RPMI7951 (cell line): ENCODE measurements around the gene PRM2. TPM values are rescaled to one million over a fixed set of nuclear protein-coding genes. Genes with fewer than 3 reads are reported as not detected.

Source experiments
- DNase-seq: peaks from one replicate; pipeline ENCODE4 v3.0.0-alpha.2; 2012; ENCODE audit warnings: low read depth
- total RNA-seq: library from RNA; depleted of rRNA; stranded (reverse); fragments of >200 nt; shearing (Covaris generic); gene quantifications from 2 replicates; pipeline ENCODE4 v1.2.3, GENCODE V29; 2014

The PRM2 gene
- total RNA-seq, 1 experiment from 2014 or later: not detected

DNA sequence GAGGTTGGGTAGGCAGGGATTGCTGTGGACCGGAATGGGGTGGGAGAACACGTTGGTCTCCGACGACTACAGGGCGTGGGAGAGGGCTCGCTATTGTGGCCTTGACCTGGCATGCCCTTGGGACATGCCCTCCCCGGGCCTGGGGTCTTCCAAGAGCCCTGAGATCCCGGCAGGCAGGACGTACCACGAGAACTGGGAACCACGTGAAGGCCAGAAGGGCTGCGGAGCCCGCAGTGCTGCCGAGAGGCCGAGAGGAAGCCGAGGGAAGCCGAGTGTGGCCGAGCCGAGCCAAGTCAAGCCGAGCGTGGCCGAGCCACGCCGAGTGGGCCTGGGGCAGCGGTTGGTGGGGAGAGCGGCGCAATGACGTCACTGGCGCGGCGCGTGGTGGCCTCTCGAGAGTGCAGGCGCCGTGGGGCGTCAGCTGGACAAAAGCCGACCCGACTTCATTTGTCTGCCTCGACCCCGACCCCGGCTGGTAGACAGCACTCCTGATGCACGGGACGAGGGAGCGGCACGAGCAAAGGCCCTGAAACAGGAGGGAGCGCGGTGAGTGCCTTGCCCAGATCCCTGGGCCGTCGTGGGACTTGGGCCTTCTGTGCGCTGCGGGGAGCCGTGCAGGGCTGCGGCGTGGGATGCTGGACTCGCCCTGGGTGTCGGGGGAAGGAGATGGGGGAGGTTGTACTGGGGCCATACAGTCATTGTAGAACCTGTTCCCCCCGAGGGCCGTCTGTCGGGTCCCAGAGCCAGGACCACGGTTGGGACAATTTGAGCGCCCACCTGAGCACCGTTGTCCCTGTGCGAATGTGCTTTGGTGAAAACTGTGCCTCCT lies 26.8 kb downstream of the PRM2 start:
- DNase-seq: peak; percentile 50

DNA sequence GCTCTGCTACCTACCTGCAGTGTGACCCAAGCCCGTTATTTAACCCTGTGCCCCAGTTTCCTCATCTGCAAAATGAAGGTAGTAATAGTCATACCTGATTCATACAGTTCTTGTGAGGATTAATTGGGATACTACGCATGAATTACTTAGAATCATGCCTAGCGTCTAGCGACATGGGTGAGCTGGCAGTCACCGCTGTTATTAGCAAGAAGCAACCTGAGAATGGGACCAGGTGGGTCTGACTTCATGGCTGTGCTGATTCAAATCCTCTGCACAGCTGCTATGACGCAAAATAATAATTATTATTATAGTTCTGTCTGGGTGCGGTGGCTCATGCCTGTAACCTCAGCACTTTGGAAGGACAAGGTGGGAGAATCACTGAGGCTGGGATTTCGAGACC lies 28.1 kb downstream of the PRM2 start:
- DNase-seq: peak; percentile 26

DNA sequence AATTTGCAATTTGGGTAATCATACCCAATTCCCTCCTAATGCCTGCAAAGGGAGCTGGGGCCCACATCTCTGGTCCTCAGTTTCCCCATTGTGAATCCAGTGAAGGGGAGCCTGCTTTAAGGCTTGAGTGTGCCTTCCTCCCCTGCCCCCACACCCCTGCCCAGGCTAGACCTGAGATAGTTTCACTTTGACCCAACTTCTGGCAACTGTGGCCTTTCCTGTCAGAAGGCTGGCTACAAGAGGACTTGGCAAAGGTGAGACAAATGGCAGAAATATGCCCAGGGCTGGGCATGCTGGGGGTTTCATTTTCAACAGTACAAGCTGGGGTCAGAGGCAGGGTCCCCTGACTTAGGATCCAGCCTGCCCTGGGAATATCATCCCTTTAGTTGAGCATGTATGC lies 30.3 kb downstream of the PRM2 start:
- DNase-seq: peak; percentile 28

DNA sequence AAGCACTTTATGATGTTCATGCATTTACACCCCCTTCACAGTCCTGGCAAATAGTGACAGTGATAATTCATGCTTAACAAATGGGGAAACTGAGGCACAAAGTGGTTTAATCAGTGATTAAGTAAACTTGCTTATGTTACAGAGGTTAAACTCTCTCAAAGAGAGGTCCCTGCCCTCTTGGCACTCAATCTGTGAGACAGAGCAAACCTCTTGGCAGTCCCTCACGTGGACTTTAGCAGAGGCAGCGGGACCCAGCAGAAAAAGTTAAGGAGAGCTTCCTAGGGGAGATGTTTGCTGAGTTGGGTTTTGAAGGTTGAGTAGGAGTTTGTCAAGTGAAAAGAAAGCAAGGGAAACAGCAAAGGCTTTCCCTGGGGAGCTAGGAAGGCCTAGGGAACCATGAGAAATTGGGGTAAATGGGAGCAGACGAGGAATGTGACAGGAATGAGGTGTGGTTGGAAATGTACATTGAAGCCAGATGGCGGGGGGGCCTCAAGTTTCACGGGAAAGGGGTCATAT lies 31.0 kb downstream of the PRM2 start:
- DNase-seq: peak; percentile 30

DNA sequence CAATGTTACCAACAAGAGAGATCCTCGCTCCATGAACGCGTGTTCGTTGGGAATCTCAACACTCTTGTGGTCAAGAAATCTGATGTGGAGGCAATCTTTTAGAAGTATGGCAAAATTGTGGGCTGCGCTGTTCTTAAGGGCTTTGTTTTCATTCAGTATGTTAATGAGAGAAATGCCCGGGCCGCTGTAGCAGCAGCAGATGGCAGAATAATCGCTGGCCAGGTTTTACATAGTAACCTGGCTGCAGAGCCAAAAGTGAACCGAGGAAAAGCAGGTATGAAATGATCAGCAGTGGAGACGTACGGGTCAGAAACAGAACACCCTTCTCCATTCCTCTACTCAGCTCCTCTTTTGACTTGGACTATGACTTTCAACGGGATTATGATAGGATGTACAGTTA lies 33.6 kb downstream of the PRM2 start:
- DNase-seq: peak; percentile 22

DNA sequence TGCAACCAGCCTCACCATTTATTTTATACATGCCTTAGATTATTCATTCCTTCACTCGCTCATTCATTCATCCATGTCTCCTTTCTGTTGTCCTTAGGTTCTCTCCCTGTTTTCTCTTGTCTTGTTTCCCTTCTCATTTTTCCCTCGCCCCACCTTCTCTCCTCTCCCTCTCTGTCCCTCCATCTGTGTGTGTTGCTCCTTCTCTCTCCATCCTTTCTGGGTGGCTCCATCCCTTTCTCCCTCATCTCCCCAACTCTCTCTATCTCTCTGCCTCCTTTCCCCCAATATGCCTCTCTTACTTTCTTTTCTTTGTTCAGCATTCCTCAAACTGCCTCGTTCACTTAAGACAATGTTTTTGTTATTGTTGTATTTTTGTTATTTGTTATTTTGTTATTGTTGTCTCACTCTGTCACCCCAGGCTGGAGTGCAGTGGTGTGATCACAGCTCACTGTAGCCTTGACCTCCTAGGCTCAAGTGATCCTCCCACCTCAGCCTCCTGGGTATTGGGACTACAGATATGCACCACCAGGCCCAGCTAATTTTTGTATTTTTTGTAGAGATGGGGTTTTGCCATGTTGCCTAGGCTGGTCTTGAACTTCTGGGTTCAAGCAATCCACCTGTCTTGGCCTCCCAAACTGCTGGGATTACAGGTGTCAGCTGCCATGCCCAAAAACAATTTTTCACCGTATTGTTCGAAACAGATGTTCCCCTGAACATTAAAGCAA lies 34.6 kb downstream of the PRM2 start:
- no peak for DNase-seq

DNA sequence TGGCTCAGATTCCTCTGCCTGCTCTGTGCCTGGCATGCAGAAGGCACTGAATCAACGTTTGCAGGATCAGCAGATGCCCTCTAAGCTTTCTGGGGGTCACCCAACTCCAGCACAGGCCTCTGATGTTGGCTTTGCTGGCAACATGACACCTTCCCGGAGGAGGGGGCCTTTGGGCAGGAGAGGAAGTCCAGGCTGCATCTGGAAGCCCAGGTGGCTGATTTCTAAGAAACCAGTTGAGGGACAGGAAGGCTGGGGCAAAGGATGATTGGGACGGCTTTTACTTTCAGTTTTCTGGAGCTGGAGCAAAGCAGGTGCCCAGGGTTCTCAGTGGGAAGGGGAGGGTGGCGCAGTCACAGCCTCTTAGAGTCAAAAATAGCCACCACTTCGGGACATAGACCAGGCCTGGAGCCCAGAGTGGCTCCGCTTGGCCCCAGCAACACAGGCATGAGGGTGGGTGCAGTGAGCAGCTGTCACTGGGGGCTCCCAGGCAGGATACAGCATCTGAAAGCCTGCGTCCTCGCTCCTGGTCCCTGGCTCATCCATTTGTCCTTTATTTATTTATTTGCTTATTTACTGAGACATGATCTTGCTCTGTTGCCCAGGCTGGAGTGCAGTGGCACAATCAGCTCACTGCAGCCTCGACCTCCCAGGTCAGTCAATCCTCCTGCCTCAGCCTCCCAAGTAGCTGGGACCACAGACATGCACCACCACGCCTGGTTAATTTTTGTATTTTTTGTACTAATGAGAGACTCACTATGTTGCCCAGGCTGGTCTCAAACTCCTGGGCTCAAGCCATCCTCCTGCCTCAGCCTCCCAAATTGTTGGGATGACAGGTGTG lies 35.4 kb downstream of the PRM2 start:
- DNase-seq: no peak

DNA sequence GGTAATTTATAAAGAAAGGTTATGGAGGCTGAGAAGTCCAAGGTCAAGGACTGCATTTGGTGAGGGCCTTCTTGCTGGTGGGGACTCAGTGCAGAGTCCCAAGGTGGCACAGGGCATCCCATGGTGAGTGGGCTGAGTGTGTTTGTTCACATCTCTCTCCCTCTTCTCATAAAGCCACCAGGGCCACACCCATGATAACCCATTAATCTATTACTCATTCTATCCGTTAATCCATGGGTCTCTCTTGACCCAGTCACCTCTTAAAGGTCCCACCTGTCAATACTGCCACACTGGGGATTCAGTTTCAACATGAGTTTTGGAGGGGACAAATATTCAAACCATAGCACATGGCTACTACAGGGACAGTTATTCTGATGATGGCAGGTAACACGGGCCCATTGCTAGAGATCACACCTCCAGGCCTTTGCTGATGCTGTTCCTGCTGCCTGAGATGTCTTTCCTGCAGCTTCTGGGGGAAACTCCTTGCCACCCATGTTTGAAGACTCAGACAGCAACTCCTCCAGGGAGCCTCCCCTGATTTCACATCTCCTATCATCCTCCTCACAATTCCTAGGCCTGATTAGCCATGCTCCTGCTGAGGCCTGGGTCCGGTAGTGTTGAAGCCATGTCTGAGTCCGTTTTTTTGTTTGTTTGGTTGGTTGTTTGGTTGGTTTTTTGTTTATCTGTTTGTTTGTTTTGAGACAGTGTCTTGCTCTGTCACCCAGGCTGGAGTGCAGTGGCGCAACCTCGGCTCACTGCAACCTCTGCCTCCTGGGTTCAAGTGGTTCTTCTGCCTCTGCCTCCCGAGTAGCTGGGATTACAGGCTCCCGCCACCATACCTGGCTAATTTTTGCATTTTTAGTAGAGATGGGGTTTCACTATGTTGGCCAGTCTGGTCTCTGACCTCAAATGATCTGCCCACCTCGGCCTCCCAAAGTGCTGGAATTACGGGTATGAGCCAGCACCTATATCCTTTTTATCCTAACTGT lies 36.3 kb downstream of the PRM2 start:
- DNase-seq: no peak

DNA sequence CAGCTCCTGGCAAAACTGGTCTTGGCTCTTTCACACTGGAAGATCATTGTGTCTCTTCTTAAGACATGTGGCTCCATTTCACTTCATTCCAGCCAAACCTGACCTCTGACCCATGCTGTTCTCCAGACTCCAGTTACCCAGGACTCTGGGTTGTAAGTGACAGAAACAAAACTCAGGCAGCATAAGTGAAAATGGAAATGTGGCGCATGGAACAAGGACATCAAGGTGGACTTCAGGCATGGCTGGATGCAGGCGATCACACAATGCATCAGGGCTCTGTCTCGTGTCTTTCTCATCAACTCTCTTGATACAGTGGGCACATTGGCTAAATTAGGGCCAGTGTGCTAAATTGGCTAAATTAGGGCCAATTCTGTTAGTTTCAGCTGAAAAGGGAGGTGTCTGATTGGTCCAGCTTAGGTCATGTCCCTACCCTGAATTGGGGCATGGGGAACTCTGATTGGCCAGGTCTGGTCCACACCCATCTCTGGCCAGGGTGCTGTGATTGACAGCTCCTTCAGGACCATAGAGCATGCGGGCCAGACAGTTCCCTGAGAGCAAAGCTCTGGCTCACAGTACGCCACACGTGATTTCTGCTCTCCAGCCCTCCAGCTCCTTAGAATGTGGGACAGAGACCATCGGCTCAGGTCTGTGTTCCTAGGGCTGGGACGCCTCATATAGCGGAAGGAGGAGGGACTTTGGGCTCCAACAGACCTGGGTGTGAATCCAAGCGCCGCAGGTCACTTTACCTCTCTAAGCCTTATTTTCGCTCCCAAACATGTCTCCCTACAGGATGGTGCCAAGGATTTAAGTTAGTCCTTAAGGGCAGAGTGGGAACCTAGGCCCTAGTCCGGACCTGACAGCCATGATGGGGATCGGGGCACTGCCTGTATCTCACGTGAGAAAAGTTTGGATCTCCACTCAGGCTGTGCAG lies 37.7 kb downstream of the PRM2 start:
- DNase-seq: no peak

DNA sequence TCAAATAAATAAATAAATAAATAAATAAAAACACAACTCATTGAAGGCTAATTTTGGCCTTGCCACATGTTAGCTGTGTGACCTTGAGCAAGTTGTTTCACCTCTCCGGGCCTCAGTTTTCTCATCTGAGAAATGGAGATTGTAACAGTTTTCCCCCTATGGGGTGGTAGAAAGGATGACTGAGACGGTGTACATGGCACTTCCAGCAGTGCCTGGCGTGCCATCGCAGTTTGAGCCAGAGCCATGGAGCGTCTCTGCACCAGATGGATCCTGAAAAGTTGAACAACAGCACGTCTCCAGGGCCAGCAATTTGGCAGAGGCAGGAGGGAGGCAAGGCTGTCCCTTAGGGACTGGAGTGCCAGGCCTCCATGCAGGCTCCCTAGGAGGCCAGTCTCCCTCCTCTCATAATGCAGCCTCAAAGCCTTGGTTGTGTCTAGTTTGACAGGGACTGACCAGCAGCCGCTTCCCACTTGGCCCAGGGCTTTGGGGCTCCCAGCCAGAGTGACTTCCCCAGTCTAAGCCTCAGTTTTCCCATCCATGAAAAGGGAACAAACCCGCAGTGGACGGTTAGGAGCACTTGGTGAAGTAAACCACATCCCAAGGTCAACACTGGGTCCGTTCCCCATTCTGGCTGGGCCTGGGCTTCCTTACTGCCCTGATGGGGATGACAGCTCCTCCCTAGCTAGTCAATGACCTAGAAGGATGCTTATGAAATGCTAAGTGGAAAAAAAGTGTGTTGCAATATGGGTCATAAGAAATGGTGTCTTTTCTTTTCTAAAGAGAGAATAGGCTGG lies 39.6 kb downstream of the PRM2 start:
- DNase-seq: no peak

DNA sequence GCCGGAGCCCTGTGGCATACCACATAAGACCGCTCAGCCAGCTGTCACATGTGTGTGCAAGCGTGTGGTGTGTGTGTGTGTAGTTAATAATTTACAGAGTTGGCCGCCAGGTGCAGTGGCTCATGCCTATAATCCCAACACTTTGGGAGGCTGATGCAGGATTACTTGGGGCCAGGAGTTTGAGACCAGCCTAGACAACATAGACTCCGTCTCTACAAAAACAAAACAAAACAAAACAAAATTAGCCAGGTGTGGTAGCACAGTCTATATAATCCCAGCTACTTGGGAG lies 40.6 kb downstream of the PRM2 start:
- DNase-seq: no peak

DNA sequence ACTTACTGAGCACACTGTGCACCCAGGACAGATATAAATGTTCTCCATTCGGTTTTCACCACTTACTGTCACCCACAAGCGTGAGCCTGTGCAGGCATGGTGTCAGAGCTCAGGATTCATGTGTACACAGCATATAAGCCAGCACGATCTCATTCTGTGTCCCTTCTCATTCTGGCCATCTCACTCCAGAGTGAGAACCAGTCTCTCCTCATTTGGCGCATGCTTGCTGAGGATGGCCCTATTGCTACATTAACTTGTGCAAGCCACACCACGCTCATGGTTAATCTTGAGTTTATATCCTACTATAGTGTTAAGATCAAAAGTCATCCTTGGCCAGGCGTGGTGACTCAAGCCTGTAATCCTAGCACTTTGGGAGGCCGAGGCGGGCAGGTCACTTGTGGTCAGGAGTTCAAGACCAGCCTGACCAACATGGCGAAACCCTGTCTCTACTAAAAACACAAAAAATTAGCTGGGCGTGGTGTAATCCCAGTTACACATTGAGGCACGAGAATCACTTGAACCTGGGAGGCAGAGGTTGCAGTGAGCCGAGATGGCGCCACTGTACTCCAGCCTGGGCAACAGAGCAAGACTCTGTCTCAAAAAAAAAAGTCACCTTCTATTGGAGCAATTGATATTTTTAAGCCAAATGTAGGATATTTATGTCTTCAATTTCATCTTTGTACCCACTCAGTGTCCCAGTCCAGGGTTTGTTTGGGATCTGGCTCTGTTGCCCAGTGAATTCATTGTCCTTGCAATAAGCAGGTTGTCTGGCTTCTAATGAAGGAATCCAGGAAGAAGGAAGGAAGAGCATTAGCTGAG lies 41.2 kb downstream of the PRM2 start:
- peak; percentile 54 for DNase-seq

DNA sequence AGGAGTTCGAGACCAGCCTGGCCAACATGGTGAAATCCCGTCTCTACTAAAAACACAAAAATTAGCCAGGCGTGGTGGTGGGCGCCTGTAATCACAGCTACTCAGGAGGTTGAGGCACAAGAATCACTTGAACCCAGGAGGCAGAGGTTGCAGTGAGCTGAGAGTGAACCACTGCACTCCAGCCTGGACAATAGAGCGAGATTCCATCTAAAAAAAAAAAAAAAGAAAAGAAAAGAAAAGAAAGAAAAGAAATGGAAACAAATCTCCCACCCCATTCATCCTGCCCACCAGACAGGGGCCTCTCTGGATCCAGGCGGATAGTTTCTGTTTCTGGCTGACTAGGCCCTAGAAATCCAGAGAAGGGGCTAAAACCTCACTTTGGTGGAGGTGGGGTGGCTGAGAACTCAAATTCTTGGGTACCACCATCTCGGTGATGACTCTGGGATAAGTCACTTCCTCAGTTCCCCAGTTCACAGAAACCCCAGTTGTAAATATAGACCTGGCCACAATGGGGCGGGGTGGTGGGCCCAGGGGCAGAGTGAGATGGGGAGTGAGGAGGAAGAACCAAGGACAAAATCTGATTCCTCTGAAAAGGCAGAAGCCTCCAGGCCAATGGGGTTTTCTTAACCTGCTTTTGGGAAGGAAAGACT lies 42.4 kb downstream of the PRM2 start:
- DNase-seq: peak; percentile 48

DNA sequence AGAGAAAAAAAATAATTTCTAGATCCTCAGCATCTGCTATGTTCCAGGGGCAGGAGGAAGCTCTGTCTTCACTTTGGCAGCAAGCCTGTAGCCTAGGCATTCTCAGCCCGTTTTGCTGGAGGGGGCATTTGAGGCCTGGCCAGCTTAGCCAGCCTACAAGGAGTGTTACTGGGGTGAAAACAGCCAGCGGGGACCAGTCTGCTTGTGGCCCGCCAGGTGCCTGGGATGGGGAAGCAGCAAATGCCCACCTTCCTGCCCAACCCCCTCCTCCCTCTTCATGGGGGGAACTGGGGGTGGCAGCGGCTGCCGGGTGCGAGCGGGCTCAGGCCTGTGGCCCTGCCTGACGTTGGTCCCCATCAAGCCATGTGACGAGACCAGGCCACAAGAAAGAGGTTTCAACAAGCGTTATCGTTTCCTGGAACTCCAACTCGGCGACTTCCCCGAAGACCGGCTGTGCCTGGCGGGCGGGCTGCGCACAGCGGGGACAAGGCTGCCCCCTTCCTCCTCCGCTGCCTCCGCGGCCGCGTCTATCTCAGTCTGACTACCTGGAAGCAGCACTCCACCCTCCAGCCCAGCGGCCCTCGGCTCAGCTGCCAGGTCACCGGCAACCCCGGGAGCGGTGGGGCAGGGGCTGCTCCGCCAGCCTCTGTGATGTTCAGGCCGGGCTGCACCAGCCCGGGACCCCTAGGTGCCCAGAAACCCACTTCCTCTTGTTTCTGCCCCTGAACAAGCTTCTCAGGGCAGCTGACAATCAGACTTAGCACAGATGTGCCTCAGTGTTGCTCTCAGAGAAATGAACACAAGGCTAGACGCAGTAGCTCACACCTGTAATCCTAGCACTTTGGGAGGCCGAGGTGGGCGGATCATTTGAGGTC lies 43.2 kb downstream of the PRM2 start:
- no peak for DNase-seq

DNA sequence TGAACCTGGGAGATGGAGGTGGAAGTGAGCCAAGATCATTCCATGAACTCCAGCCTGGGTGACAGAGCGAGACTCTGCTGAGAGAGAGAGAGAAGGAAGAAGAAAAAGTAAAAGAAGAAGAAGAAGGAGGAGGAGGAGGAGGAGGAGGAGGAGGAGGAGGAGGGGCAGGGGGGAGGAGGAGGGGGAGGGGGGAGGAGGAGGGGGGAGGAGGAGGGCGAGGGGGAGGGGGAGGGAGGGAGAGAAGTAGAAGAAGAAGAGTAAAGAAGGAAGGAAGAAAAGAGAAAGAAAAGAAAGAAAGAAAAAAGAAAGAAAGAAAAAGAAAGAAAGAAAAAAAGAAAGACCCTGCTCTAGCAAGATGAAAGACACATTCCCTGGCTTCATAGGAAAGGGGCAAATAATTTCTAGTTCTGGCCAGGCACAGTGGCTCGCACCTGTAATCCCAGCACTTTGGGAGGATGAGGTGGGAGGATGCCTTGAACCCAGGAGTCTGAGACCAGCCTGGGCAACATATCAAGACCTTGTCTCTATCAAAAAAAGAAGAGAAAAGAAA lies 43.9 kb downstream of the PRM2 start:
- no peak for DNase-seq

DNA sequence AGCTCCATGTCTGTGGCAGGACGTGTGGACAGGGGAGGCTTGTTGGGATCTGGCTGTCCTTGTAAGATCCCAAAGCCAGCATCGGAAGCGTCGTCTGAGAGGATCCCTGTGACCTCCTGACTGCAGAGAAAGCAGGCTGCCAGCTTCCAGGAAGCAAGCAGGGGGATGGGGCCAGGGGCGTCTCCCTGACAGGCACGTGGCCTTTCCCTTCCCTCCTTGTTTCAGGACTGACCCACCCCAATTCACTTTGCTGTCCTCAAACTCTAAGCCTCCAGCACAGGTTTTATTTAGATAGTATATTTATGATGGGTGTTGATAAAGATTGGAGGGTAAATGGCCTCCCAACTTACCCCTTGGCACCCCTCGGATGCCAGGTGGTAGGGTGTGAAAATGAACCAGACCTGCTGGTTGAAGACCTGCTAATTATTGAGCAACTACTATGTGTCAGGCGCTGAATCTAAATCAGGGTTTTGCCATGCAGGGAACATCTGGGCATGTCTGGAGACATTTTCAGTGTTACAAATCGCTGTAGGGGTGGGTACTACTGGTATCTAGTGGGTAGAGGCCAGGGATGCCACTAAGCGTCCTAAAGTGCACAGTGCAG lies 44.8 kb downstream of the PRM2 start:
- DNase-seq: no peak
